ENCODE measurements around the gene NPIPA2.
"Not testable (repeated sequence)": the region's sequence is repeated elsewhere in the genome, so short reads cannot be mapped to it uniquely, and the experiment has no call there.

GRCh38 chr16:14792914-14793313 lies 50.6 kb downstream of the NPIPA2 start:
- not testable (repeated sequence) for TF ChIP-seq JUN (CRISPR knock-in tag; IDR thresholded peaks at IDR 0.05); RORB (CRISPR knock-in tag; IDR thresholded peaks at IDR 0.05); FOXP4 (CRISPR knock-in tag; IDR thresholded peaks at IDR 0.05); ZBTB43 (CRISPR knock-in tag; IDR thresholded peaks at IDR 0.05); CTCF (IDR thresholded peaks at IDR 0.05); STAT6 (CRISPR knock-in tag; conservative IDR thresholded peaks at IDR 0.05; ENCODE audit: low read depth); NR2C2 (CRISPR knock-in tag; IDR thresholded peaks at IDR 0.05); TEAD4 (CRISPR knock-in tag; IDR thresholded peaks at IDR 0.05)

Data from WTC11 (cell line).